Measurements from ENCODE around the gene ZBTB46. TPM values are rescaled to one million over a fixed set of nuclear protein-coding genes. Genes with fewer than 3 reads are reported as not detected.

ZBTB46 gene
- total RNA-seq, 1 donor from 2014 or later, result 3.5 TPM

DNA sequence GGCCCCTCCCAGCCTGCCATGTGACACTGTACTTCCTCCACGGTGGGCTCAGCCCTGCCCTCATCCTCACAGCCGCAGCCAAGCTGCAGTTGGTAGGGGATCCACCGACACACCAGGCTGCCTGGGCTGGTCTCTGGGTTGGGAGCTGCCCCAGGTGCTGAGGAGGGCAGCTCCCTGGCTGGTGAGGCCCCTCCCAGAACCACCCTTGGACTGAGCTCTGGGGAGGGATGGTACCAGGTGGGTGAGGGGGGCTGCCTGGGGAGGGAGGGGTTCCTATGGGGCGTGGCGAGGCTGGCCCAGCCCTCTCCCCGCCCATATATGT lies 134.8 kb downstream of the ZBTB46 start:
- DNase-seq (ENCODE audit: low read depth), result peak; percentile 63

DNA sequence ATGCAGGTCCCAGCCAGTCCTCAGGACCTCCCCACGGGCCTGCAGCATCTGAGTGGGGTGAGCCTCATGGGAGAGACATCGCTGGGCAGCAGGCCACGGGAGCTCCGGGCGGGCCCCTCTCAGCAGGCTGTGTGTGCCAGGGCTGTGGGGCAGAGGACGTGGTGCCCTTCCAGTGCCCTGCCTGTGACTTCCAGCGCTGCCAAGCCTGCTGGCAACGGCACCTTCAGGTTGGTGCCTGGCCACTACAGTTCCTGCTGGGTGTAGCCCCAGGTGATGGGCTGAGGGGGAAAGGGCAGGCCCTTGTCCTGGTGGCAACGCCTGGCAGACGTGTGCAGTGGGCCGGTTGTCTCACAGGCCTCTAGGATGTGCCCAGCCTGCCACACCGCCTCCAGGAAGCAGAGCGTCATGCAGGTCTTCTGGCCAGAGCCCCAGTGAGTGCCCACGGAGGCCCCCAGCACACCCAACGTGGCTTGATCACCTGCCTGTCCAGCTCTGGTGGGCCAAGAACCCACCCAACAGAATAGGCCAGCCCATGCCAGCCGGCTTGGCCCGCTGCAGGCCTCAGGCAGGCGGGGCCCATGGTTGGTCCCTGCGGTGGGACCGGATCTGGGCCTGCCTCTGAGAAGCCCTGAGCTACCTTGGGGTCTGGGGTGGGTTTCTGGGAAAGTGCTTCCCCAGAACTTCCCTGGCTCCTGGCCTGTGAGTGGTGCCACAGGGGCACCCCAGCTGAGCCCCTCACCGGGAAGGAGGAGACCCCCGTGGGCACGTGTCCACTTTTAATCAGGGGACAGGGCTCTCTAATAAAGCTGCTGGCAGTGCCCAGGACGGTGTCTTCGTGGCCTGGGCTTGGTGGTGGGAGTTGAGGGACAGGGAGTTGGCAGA lies 135.4 kb downstream of the ZBTB46 start:
- DNase-seq (ENCODE audit: low read depth), result no peak

DNA sequence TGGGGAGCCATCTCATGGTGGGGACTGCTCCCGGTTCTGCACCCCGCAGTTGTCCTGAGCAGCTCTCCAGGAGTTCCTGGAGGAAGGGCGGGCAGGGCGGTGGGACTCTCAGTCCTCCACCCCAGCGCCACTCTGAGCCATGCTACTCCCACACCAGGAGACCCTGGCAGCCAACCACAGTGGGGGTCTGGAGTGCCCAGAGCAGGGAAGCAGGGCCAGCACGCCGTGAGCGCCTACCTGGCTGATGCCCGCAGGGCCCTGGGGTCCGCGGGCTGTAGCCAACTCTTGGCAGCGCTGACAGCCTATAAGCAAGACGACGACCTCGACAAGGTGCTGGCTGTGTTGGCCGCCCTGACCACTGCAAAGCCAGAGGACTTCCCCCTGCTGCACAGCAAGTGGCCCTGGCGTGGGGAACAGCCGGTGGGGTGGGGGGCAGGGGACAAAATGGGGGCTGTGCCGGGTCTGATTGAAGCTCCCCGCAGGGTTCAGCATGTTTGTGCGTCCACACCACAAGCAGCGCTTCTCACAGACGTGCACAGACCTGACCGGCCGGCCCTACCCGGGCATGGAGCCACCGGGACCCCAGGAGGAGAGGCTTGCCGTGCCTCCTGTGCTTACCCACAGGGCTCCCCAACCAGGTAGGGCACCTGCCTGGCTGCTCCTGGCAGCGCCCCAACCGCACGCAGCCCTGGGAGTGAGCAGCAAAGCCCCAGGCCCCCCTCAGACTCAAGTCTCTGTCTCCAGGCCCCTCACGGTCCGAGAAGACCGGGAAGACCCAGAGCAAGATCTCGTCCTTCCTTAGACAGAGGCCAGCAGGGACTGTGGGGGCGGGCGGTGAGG lies 136.3 kb downstream of the ZBTB46 start:
- no peak for DNase-seq (ENCODE audit: low read depth)

DNA sequence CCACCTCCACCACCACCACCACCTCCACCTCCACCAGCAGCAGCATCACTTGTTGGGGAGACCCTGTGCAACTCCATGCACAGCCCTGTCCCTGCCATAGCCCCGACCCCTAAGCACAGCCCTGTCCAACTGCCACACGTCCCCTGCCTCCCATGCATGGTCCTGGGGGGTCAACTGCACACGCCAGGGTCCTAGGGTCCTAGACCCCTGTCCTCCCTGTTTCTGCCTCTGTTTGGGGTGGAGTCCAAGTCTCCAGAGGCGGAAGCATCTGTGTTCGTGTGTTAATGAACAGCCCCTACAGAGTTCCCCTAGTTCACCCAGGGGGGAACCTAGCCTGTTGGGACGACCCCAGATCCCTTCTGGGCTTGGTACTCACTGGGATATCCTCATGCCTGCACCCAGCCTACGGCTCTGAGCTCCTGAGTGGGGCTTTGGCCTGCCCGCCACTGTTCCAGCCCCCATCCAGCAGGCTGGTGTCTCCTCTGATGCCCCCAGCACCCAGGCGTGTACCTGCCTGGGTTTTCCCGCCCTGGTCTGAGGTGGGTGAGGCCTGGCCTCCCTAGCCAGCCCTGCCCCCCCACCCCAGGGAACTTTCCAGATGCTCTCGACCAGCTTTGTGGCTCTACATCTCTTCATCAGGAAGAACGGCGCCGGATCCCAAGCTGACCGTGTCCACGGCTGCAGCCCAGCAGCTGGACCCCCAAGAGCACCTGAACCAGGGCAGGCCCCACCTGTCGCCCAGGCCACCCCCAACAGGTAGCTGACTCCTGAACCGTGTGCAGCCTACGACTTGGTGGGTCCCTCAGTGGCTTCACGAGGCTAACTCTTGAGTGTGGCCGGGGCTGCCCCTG lies 137.1 kb downstream of the ZBTB46 start:
- no peak for DNase-seq (ENCODE audit: low read depth)

Other genes with a start within 250 kb of the ZBTB46 start
- 12.9 and 17.2 TPM in 2 replicates for gene GMEB2, start 204.2 kb downstream of the ZBTB46 start, total RNA-seq
- gene STMN3, start 177.8 kb downstream of the ZBTB46 start, total RNA-seq, result 17.9 and 30.9 TPM in 2 replicates
- gene RTEL1, start 173.0 kb downstream of the ZBTB46 start, total RNA-seq, result 5.6 and 8.0 TPM in 2 replicates
- 10.8 and 191 TPM in 2 replicates for gene TNFRSF6B, start 134.6 kb downstream of the ZBTB46 start, total RNA-seq
- 30.0 and 59.2 TPM in 2 replicates for gene ARFRP1, start 123.3 kb downstream of the ZBTB46 start, total RNA-seq
- 25.7 and 30.6 TPM in 2 replicates for gene ZGPAT, start 123.2 kb downstream of the ZBTB46 start, total RNA-seq
- 3.5 and 4.3 TPM in 2 replicates for gene LIME1, start 94.6 kb downstream of the ZBTB46 start, total RNA-seq
- gene SLC2A4RG, start 91.5 kb downstream of the ZBTB46 start, total RNA-seq, result 14.9 and 31.5 TPM in 2 replicates
- not detected in 2 replicates for gene ABHD16B, start 30.2 kb upstream of the ZBTB46 start, total RNA-seq
- gene TPD52L2, start 34.0 kb upstream of the ZBTB46 start, total RNA-seq, result 154 and 158 TPM in 2 replicates
- 82.6 and 91.0 TPM in 2 replicates for gene DNAJC5, start 63.9 kb upstream of the ZBTB46 start, total RNA-seq
- gene UCKL1, start 125.2 kb upstream of the ZBTB46 start, total RNA-seq, result 20.3 and 27.8 TPM in 2 replicates
- 5.0 and 13.0 TPM in 2 replicates for gene ZNF512B, start 138.7 kb upstream of the ZBTB46 start, total RNA-seq
- 1.4 and 5.4 TPM in 2 replicates for gene SAMD10, start 148.4 kb upstream of the ZBTB46 start, total RNA-seq
- 66.0 and 94.5 TPM in 2 replicates for gene PRPF6, start 149.9 kb upstream of the ZBTB46 start, total RNA-seq
- gene C20orf204, start 204.9 kb upstream of the ZBTB46 start, total RNA-seq, result 0.45 TPM in 1 of 2 replicates, not detected in the other
- 0.05 and 0.17 TPM in 2 replicates for gene SOX18, start 218.4 kb upstream of the ZBTB46 start, total RNA-seq
- 15.3 and 21.8 TPM in 2 replicates for gene TCEA2, start 231.9 kb upstream of the ZBTB46 start, total RNA-seq
- gene RGS19, start 248.3 kb upstream of the ZBTB46 start, total RNA-seq, result 10.5 and 12.2 TPM in 2 replicates
- gene OPRL1, start 248.8 kb upstream of the ZBTB46 start, total RNA-seq, result 0.52 and 1.5 TPM in 2 replicates

Data from renal cortical epithelial cell (primary cell).